ENCODE data around the gene PRTG. TPM values are rescaled to one million over a fixed set of nuclear protein-coding genes. Genes with fewer than 3 reads are reported as not detected.

The PRTG gene
- total and polyA plus RNA-seq, 2 donors (not counting 3 experiments of a cell fraction or from before 2014, with no cell fraction given), result 3.4 to 12.4 TPM

GRCh38 chr15:55665605-55666227 lies 77.2 kb downstream of the PRTG start:
- Histone ChIP-seq H3K36me3 (ENCODE audit: control insufficient read depth in 2 of 2, extremely low read depth in 1 of 2, insufficient read depth in 2 of 2, low read length in 2 of 2) (no peaks in the 10 kb centered on the region), H3K4me2 (ENCODE audit: insufficient read depth, low read length) (no peak overlapping the region), H2AFZ (ENCODE audit: low read depth, low read length) (no peak overlapping the region), H4K20me1 (replicated peaks; ENCODE audit: control insufficient read depth, extremely low read depth, insufficient read depth, low read length) (no peaks in the 10 kb centered on the region), H3K27ac (ENCODE audit: insufficient read depth, low read depth, low read length) (no peak overlapping the region), H3K27me3 (ENCODE audit: control insufficient read depth in 2 of 2, insufficient read depth in 2 of 2, low read length in 2 of 2) (no peaks in the 10 kb centered on the region), H3K4me1 (ENCODE audit: control insufficient read depth, extremely low read depth, insufficient read depth, low read length) (peaks cover 4% of the 10 kb centered on the region), H3K79me2 (ENCODE audit: control insufficient read depth, insufficient read depth, low read length) (no peaks in the 10 kb centered on the region), H3K9me1 (replicated peaks; ENCODE audit: control insufficient read depth, extremely low read depth, insufficient read depth, low read length) (no peaks in the 10 kb centered on the region), H3K4me3 (replicated peaks in 1 of 3; ENCODE audit: insufficient read depth in 1 of 3, low read depth in 1 of 3, low read length in 3 of 3) (no peak overlapping the region), H3K9me3 (replicated peaks; ENCODE audit: control insufficient read depth, insufficient read depth, low read length) (no peaks in the 10 kb centered on the region), H3K9ac (replicated peaks; ENCODE audit: extremely low read depth, insufficient read depth, low read length) (no peak overlapping the region)
- no TSS peak for BruUV-seq (replicated peaks)
- DNase-seq (ENCODE audit: low read depth, low spot score), result no peak
- intact Hi-C loops (cut with micrococcal nuclease) (loop anchor here (5.0 kb wide), 1 partner anchor 77 kb away; the partner anchor contains the start of gene PRTG), dilution Hi-C loops (cut with MboI; ENCODE audit: extremely low pct_ligation_motif_present, low sequenced_read_pairs) (no loop called here)
- FAIRE-seq, result no peak
- TF ChIP-seq, protein P1, sequence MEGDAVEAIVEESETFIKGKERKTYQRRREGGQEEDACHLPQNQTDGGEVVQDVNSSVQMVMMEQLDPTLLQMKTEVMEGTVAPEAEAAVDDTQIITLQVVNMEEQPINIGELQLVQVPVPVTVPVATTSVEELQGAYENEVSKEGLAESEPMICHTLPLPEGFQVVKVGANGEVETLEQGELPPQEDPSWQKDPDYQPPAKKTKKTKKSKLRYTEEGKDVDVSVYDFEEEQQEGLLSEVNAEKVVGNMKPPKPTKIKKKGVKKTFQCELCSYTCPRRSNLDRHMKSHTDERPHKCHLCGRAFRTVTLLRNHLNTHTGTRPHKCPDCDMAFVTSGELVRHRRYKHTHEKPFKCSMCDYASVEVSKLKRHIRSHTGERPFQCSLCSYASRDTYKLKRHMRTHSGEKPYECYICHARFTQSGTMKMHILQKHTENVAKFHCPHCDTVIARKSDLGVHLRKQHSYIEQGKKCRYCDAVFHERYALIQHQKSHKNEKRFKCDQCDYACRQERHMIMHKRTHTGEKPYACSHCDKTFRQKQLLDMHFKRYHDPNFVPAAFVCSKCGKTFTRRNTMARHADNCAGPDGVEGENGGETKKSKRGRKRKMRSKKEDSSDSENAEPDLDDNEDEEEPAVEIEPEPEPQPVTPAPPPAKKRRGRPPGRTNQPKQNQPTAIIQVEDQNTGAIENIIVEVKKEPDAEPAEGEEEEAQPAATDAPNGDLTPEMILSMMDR (IDR thresholded peaks at IDR 0.05; ENCODE audit: extremely low read depth in 1 of 2, insufficient read depth in 1 of 2, low read depth in 1 of 2, low read length in 2 of 2), result no peak
- TF ChIP-seq JUN (IDR thresholded peaks at IDR 0.05; ENCODE audit: borderline replicate concordance, insufficient read depth, insufficient read length, low read depth), result no peak
- TF ChIP-seq MAX (IDR thresholded peaks at IDR 0.05; ENCODE audit: insufficient read depth, insufficient read length), result no peak
- no peak for TF ChIP-seq POLR2AphosphoS5 (IDR thresholded peaks at IDR 0.05; ENCODE audit: insufficient read depth, low read depth, low read length)
- no peak for TF ChIP-seq FOS (IDR thresholded peaks at IDR 0.05; ENCODE audit: borderline replicate concordance, insufficient read depth, low read length)
- TF ChIP-seq GATA2 (IDR thresholded peaks at IDR 0.05; ENCODE audit: insufficient read depth, insufficient read length, low read depth, low read length), result no peak
- TF ChIP-seq POLR2A (IDR thresholded peaks at IDR 0.05; ENCODE audit: low read depth, low read length), result no peak
- no peak for TF ChIP-seq EZH2 (IDR thresholded peaks at IDR 0.05; ENCODE audit: borderline replicate concordance, low read depth, low read length, severe bottlenecking)
- no peak for TF ChIP-seq MYC (IDR thresholded peaks at IDR 0.05; ENCODE audit: low read depth, low read length)
- CTCF ChIA-PET, result no interaction called here
- POLR2A ChIA-PET, result no interaction called here

All from endothelial cell of umbilical vein (primary cell).